HFF-Myc (cell line): Measurements from ENCODE around the gene CD3D.

Experiments
- DNase-seq: peaks from one replicate; pipeline ENCODE4 v3.0.0-alpha.2; 2011; ENCODE audit warnings: low read depth; ENCODE audit errors: extremely low read depth
- H3K4me3 ChIP-seq: replicated peaks from 2 replicates; pipeline ENCODE4 v1.5.1; 2011; ENCODE audit warnings: low read depth, mild to moderate bottlenecking, control low read depth, low read length
- CTCF ChIP-seq: IDR thresholded peaks from 2 replicates; pipeline ENCODE4 v1.5.1; 2012; ENCODE audit warnings: mild to moderate bottlenecking, low read depth, low read length, control low read depth; ENCODE audit errors: missing control alignments

Gene CD3D

GRCh38 chr11:118294053-118294452, 48.5 kb downstream of the CD3D start:
- DNase-seq, result no peak

GRCh38 chr11:118291477-118292135, 50.9 kb downstream of the CD3D start:
- no peak for TF ChIP-seq CTCF
- no peak overlapping the region for H3K4me3 ChIP-seq
- DNase-seq, result no peak

More at GRCh38 chr11:118294053-118294452, 48.5 kb downstream of the CD3D start:
- TF ChIP-seq CTCF, result no peak
- H3K4me3 ChIP-seq, result no peak overlapping the region

GRCh38 chr11:118290923-118291322, 51.6 kb downstream of the CD3D start:
- DNase-seq, result no peak
- H3K4me3 ChIP-seq, result no peak overlapping the region
- no peak for TF ChIP-seq CTCF

- TF ChIP-seq CTCF, result no peak
- H3K4me3 ChIP-seq, result no peak overlapping the region
- DNase-seq, result peak; percentile 32
Measured at GRCh38 chr11:118289401-118289800, 53.1 kb downstream of the CD3D start.
